Endothelial cell of umbilical vein (primary cell): ENCODE measurements around the gene VEPH1.

Source experiments
- MYC ChIP-seq: IDR thresholded peaks from one replicate; pipeline ENCODE4 v1.6.1; 2011; ENCODE audit warnings: mild to moderate bottlenecking, low read depth, low read length
- POLR2A ChIP-seq: IDR thresholded peaks from 2 replicates; pipeline ENCODE4 v1.6.1; 2012; ENCODE audit warnings: low read depth, mild to moderate bottlenecking, control low read depth, low read length
- TF ChIP-seq, protein P1 (sequence below), 2 donors: IDR thresholded peaks; 1 replicate in 1 of 2; 2 replicates in 1 of 2; pipeline ENCODE4 v1.5.1; 2011; ENCODE audit warnings: low read length in 2 of 2, mild to moderate bottlenecking in 2 of 2, moderate library complexity in 2 of 2, control low read depth in 1 of 2, inconsistent platforms in 1 of 2, low read depth in 1 of 2; ENCODE audit not compliant: insufficient read depth in 1 of 2; ENCODE audit errors: extremely low read depth in 1 of 2
- TF ChIP-seq, protein P2 (sequence below): IDR thresholded peaks from 2 replicates; pipeline ENCODE4 v1.6.1; 2011; ENCODE audit not compliant: insufficient read depth, insufficient read length

GRCh38 chr3:157318639-157319288 lies 184.5 kb downstream of the VEPH1 start:
- TF ChIP-seq, protein P1, sequence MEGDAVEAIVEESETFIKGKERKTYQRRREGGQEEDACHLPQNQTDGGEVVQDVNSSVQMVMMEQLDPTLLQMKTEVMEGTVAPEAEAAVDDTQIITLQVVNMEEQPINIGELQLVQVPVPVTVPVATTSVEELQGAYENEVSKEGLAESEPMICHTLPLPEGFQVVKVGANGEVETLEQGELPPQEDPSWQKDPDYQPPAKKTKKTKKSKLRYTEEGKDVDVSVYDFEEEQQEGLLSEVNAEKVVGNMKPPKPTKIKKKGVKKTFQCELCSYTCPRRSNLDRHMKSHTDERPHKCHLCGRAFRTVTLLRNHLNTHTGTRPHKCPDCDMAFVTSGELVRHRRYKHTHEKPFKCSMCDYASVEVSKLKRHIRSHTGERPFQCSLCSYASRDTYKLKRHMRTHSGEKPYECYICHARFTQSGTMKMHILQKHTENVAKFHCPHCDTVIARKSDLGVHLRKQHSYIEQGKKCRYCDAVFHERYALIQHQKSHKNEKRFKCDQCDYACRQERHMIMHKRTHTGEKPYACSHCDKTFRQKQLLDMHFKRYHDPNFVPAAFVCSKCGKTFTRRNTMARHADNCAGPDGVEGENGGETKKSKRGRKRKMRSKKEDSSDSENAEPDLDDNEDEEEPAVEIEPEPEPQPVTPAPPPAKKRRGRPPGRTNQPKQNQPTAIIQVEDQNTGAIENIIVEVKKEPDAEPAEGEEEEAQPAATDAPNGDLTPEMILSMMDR (IDR thresholded peaks at IDR 0.05; ENCODE audit: extremely low read depth in 1 of 2, insufficient read depth in 1 of 2, low read depth in 1 of 2, low read length in 2 of 2): no peak
- TF ChIP-seq POLR2A (no peak), MYC (no peak)
- TF ChIP-seq, protein P2, sequence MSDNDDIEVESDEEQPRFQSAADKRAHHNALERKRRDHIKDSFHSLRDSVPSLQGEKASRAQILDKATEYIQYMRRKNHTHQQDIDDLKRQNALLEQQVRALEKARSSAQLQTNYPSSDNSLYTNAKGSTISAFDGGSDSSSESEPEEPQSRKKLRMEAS: no peak
